Limb (tissue), 2 donors: ENCODE results near the gene OR4D2.

Experiments
- DNase-seq, 2 donors: peaks; one replicate each; pipeline ENCODE4 v3.0.0-alpha.2; 2016; ENCODE audit errors: extremely low spot score in 2 of 2

The OR4D2 gene

GRCh38 chr17:58172369-58173071 lies 5.7 kb downstream of the OR4D2 start:
- DNase-seq = no peak

DNA sequence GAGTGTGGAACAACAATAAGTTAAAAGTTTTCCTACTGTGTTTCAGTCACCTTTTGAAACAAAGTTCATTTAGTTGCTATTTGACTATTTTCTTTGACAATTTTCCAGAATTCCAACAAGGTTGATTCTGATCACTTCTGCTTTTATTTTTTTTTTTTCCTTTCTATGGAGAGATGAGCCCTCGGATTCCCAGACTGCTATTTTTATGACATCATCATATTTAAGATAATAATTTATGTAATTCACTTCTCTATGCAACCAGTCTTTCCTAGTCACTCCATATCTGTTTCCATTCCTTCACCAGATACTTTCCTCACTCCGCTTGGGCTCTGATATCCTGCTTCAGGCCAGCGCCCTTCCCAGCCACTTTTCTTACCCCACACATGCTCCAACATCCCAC lies 8.1 kb downstream of the OR4D2 start:
- DNase-seq = no peak

GRCh38 chr17:58176200-58176599 lies 9.4 kb downstream of the OR4D2 start:
- DNase-seq = no peak

- no peak for DNase-seq
Measured at GRCh38 chr17:58181796-58182195, 15.0 kb downstream of the OR4D2 start.

DNA sequence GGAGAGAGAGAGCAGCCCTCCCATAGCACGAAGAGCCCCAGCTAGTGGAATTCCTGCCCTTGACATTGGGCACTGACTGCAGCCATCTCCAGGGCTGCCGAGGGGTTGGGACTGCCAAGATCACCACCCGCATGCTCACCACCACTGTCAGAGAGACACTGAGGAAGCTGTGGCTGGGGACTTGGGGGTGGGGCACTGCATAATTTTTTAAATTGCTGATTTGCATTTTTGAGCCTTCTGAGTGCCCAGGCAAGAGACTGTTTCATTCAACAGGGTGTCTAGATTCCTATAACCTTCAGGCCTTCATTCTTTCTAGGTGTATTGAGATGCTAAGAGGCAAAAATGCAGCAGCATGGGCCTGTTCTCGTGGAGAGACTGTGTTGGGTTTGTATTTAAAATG lies 16.7 kb downstream of the OR4D2 start:
- no peak for DNase-seq

- DNase-seq = no peak
Measured at GRCh38 chr17:58184308-58184985, 17.7 kb downstream of the OR4D2 start.

DNA sequence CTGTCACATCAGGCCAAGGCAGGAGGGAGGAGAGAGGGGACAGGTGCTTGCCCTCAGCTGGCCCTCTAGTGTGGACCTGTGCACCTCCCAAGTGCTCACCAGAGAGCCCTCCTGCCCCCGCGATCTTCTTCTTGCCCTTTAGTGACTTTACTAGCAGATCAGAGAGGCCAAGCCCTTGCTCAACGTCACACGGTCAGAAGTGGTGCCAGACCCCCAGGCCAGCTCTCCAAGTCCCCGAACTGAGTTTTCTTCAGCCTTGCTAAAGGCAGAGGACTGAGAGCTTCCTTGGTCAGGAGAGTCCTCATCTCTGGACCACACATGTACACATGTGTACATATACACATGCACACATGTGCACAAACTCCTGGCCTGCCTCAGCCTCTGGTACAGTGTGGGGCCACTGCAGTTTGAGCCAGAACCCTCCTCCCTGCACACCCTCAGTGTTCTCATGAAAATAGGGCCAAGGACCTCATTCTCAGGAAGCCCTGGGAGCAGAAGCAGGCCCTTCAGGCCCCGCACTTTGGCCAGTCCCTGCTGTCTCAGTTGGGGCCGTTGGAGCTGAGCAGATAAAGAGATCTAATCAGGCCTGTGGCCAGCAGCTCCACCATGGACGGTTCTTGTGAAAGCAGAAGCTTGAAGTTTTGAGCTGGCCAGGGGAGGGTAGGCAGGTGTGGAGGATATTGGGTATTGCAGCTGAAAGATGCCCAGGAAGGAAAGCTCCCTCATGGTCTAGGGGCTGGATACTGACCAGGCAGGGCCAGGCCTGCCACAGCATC lies 18.4 kb downstream of the OR4D2 start:
- no peak for DNase-seq

GRCh38 chr17:58186591-58186990 lies 19.8 kb downstream of the OR4D2 start:
- no peak for DNase-seq

GRCh38 chr17:58187063-58187462 lies 20.3 kb downstream of the OR4D2 start:
- DNase-seq = no peak

- DNase-seq = no peak
Measured at GRCh38 chr17:58187675-58188074, 20.9 kb downstream of the OR4D2 start.

DNA sequence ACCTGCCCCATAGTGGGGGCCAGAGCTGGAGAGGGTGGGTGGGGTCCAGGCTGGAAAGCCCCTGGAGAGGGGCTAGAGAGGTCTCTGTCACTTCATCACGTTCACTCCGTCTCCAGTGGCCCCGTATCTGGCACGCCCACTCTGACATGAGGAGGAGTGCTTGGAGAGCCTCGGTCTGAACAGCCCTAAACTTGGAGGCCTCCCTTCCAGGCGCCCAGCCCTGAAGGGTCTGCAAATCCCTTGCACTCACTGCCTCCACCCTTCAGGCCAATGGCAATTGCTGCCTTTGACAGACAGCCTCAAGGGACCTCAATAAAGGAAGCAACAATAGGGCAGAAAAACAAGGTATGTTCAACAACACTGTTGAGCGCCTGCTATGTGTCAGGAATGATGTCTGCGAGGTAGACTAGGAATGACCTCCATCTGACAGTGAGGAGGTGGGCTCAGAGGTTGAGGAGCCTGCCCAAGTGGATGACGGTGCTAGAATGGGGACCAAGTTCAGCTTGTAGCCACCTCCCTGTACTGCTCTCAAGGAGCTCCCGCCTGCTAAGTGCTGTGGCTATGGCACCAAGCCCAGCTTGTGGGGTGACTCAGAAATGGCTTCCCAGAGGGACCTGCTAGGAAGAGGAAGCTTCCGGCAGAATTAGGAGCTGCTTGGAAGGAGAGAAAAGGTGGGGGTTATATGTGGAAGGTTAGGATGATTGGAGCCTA lies 22.8 kb downstream of the OR4D2 start:
- no peak for DNase-seq

- DNase-seq = no peak
Measured at GRCh38 chr17:58191241-58191896, 24.6 kb downstream of the OR4D2 start.

DNA sequence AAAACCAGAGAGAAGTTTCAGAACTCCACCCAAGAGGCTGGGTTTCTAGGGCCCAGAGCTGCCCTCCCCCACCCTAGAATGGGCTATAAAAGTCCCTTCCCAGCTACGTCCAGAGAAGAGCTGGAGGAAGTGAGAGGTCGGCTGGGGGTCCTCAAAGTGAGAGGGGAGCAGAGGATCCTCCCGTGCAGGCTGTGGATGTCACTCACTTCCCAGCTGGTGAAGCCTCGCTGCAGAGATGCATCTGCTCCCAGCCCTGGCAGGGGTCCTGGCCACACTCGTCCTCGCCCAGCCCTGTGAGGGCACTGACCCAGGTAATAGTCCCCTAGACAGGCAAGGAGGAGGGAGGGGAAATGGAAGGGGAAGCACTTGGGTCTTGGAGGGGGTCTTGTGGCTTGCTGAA lies 25.8 kb downstream of the OR4D2 start, which contains the start of gene EPX:
Gene EPX, plus strand, starts transcription at position 115 of the 400 bp plus-strand sequence. Its CDS starts 121 bp downstream, at position 236.
- no peak for DNase-seq

DNA sequence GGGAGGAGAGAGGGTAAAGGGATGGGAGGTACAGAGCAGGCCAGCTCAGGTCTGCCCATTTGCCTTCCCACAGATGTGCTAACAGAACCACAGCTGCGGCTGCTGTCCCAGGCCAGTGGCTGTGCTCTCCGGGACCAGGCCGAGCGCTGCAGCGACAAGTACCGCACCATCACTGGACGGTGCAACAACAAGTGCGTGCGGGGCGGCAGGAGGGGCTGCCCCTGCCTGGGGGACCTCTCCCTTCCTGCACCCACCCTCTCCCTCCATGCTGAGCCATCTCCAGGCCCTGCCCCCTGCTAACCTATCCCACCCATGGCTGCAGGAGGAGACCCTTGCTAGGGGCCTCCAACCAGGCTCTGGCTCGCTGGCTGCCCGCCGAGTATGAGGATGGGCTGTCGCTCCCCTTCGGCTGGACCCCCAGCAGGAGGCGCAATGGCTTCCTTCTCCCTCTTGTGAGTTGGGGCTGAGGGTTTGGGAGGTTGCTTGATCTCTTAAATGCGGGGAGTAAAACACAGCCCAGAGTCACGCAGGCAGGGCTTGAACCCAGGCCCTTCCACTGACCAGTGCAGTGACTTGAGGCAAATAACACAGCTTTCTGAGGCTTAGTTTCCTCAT lies 27.0 kb downstream of the OR4D2 start:
- no peak for DNase-seq

GRCh38 chr17:58195518-58196123 lies 28.8 kb downstream of the OR4D2 start:
- no peak for DNase-seq

DNA sequence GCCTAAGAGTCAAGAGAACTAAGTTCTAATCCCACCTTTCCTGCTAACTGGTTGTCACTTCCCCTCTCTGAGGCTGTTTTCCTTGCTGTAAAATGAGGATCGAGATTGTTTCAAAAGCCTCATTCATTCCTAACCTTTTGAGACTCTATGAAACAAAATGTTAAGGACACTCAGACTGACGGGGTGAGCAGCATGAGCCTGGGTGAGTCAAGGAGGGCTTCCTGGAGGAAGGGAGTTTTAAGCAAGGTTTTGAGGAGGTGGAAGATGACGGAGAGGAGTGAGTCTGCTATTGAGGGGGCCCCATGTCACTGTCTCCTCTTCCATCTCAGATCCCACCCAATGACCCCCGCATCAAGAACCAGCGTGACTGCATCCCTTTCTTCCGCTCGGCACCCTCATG lies 29.8 kb downstream of the OR4D2 start:
- DNase-seq = no peak

DNA sequence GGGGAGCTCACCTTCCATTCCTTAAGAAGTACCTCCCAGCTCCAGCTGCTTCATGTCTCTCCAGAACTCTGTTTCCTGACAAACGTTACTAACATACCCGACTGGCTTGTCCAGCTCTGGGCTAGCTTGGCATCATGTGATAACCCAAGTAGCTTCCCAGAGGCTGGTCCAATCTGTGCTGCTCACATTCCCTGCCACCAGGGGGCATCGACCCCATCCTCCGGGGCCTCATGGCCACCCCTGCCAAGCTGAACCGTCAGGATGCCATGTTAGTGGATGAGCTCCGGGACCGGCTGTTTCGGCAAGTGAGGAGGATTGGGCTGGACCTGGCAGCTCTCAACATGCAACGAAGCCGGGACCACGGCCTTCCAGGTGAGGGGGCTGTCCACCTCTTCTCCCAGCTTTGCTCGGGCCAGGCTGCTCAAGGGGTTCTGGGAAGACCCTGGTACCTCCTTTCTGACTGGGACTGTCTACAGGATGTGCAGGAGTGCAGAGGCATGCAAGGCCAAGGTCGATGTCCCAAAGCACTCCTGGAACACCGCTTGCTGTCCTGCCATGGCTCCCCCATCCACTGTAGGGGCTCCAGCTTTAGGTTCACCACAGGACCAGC lies 33.3 kb downstream of the OR4D2 start:
- peak in 1 of 2 donors; percentile 57 for DNase-seq

DNA sequence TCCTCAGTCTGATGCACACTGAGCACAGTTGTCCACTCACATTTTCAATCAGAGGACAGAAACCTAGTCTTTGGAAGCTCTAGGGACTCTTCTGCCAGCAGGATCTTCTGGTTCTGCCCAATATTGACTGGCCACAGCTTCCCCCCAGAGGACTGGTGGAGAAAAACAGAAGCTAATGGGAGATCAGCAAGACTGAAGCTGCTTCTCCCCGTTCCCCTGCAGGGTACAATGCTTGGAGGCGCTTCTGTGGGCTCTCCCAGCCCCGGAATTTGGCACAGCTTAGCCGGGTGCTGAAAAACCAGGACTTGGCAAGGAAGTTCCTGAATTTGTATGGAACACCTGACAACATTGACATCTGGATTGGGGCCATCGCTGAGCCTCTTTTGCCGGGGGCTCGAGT lies 36.1 kb downstream of the OR4D2 start:
- no peak for DNase-seq

- DNase-seq = no peak
Measured at GRCh38 chr17:58204796-58205195, 38.0 kb downstream of the OR4D2 start.

DNA sequence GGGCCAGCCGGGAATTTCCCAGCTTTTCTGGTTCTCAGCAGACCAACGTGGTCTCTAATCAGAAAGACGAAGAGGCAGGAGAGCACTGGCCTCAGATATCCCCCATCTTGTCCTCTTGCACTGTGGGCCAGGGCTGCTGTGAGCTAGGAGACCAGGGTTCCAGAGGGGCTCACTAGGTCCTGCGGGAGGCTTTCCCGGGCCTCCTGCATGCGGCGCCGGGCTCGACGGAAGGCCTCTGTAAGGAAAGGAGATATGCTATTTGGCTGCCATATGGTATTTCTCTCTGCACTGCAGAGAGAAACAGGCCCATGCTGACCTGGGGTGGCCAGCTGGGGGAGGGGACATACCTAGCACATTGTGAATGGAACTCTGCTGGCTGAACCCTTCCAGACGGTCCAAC lies 39.2 kb downstream of the OR4D2 start:
- DNase-seq = no peak
